ENCODE results near the gene LRP1.

Gene LRP1

DNA sequence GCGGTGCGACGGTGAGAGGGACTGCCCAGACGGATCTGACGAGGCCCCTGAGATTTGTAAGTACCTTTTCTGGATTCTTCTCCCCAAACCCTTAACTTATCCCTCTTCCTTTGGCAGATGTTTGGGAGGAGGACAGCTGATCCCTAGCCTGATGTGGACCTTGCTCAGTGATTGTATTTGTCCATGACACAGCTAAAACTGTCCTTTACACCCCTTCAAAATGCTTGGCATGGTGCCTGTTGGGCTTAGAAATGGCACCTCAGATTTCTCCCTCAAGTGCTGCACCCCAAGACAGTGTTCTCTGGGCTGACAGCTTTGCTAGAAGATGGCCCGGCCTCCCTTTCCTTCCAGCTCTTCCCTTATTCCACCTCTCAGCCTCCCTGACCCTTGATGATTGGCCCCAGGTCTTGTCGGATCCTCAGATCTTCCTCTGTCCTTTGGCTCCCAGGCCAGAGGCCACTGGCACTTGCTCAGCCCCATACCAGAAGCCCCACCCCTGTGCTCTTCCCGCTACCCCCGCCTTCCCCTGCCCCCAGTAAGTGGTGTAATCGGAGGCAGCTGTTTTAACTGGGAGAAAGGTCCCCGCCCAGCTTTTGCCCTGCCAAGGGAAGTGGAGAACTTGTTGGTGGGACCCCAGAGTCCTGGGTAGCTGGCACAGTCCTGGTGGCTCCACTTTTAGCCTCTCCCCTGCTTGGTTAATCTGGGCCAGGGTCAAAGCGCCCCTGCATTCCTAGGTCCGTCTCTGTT lies 10.4 kb downstream of the LRP1 start:
- DNase-seq = no peak

DNA sequence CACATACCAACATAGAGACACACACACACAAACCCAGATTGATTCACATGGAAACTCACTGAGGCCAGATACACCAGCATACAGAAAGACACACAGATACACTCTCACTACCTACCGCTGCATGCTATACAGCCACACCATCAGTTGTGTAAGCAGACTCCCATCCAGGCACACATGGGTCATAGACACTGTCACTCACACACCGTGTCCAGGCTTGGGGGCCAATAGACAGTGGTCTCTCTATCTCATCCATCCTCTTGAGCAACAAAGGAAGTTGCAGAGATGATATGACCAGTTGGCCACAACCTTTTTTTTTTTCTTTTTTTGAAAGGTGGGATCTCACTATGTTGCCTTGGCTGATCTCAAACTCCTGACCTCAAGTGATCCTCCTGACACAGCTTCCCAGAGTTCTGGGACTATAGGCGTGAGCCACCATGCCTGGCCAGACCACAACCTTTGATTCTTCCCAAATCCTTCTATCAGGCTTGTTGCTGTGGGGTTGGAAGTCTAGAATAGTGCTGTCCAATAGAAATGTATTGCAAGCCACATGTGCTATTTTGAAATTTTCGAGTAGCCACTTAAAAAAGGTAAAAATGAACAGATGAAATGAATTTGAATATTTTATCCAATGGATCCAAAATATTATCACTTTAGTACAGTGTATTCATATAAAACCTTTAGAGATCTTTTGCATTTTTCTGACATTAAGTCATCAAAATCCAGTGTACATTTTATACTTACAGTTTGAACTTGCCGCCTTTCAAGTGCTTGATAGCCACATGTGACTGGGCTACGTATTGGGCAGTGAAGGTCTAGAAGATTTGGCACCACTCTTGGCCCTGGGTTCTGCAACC lies 11.7 kb downstream of the LRP1 start:
- no peak for DNase-seq

- DNase-seq = no peak
These were observed 13.0 kb downstream of the LRP1 start for GRCh38 chr12:57141249-57141648.

DNA sequence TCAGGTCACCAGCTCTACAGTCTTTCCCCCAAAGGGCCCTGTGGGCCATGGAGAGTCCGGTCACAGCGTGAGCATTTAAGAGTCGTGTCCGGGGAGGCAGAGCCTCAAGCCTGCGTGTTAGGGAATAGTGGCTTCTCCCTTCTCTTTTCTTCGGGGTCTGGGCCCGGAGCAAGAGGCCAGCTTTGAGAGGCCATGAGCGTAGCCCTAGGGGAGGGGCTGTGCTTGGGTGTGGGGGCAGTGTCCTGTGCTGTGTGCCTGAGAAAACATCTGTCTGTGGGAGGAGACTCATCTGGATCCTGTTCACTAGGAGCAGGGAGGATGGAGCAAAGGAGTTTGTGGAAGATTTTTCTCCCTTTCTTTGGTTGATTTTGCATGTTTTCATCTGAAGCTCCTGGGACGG lies 13.8 kb downstream of the LRP1 start:
- DNase-seq = no peak

GRCh38 chr12:57142727-57143126 lies 14.4 kb downstream of the LRP1 start:
- no peak for DNase-seq

DNA sequence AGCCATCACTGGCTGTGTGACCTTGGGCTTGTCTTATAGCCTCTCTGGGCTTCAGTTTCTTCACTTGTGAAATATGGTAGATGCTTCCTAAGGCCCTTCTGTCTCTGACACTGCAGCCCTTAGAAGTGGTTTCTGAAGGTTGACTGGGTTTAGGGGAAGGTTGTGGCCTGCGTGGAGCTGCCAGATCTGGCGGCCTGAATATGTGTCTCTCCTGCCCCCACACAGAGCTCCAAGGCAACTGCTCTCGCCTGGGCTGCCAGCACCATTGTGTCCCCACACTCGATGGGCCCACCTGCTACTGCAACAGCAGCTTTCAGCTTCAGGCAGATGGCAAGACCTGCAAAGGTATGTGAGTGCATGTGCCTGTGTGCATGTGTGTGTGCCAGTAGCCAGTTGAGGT lies 15.2 kb downstream of the LRP1 start:
- DNase-seq = no peak

GRCh38 chr12:57145460-57146059 lies 17.3 kb downstream of the LRP1 start:
- no peak for DNase-seq

GRCh38 chr12:57146092-57146491 lies 17.8 kb downstream of the LRP1 start:
- no peak for DNase-seq

GRCh38 chr12:57146961-57147944 lies 19.0 kb downstream of the LRP1 start, which contains the start of gene LRP1-AS:
Gene LRP1-AS, minus strand, starts transcription at chr12:57147619.
- DNase-seq = no peak

GRCh38 chr12:57148469-57149244 lies 20.4 kb downstream of the LRP1 start:
- DNase-seq = no peak

DNA sequence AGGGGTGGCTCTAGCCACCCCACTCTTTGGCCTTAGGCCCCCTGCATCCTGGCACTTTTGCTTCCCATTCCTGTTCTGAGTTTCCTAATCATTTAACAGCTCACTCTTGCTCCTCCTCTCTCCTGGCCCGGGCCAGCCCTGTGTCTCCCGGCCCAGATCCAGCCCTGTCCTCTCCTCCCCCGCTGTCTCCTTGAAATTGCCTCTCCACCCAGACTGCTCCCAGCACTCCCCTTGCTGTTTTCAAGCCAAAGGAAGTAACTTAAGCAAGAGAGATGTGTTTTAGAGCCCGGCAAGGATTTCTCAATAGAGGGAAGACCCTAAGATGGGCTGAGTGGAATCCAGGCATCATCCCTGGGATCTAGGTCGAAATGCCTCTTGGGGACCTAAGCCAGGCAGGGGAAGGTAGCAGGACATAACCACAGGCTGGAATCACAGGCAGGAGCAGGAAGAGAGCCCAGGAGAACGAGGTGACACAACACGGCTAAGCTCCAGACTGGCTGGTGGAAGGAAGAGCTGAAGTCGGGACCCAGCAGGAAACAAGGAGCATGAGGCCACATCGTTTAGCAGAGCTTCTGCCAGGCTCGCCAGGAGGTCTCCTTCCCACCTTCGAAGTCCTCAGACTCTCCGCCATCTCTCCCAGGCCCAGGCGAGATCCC lies 21.1 kb downstream of the LRP1 start:
- DNase-seq = no peak

GRCh38 chr12:57150400-57151000 lies 22.2 kb downstream of the LRP1 start:
- no peak for DNase-seq

GRCh38 chr12:57151741-57152630 lies 23.7 kb downstream of the LRP1 start:
- no peak for DNase-seq

GRCh38 chr12:57152639-57153038 lies 24.4 kb downstream of the LRP1 start:
- DNase-seq = no peak

DNA sequence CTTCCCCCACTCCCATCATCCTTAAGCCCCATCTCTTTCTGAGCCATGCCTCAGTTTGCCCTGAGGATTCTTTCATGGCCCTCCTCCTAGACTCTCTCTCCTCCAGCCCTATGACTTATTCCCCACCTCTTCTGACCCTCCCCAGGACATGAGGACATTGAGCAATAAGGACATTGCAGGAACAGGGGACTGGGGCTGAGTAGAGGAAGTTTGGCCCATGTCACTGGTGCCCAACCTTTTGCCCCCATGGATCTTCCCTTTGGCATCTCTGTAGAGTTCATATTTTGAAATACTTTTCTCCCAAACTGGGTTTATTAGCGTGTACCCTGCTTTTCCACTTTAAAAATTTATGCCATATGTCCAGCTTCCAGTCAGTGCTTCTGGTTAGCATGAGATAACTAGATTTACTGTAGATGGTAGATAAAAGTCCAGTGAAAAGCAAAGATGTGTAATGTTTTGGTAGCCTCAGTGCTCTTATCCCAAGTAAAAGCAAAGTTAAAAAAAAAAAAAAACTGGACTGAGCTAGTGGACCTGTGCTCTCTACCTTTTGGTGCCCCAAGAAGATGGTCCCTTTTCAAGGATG lies 25.2 kb downstream of the LRP1 start:
- DNase-seq = no peak

- DNase-seq = no peak
These were observed 25.8 kb downstream of the LRP1 start for GRCh38 chr12:57154076-57154475.

DNA sequence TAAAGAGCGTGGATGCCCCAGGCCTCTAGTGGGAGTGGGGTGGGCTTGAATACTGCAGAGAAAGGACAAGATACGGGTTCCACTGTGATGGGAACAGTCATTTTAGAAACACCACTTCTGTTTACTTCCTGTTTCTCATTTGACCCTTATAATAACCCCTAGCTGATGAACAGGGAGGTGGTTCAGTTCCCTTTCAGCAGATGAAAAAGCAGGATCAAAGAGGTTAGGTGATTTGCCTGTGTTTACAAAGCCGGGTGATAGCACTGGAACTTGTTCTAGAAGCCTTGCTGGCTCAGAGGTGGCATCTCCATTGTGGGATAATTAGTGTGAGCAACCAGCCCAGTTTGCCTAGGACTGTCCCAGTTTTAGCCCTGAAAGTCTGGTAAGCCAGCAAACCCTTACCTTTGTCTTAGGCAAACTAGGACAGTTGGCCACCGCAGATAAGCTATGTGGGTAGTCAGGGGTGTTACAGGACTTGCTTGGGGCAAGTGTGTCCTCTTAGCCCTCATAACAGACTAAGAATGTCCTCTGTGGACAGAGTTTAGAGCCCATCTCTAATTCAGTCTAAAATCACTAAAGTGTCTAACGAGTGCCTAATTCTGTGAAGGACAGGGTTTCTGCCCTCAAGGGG lies 26.6 kb downstream of the LRP1 start:
- no peak for DNase-seq

DNA sequence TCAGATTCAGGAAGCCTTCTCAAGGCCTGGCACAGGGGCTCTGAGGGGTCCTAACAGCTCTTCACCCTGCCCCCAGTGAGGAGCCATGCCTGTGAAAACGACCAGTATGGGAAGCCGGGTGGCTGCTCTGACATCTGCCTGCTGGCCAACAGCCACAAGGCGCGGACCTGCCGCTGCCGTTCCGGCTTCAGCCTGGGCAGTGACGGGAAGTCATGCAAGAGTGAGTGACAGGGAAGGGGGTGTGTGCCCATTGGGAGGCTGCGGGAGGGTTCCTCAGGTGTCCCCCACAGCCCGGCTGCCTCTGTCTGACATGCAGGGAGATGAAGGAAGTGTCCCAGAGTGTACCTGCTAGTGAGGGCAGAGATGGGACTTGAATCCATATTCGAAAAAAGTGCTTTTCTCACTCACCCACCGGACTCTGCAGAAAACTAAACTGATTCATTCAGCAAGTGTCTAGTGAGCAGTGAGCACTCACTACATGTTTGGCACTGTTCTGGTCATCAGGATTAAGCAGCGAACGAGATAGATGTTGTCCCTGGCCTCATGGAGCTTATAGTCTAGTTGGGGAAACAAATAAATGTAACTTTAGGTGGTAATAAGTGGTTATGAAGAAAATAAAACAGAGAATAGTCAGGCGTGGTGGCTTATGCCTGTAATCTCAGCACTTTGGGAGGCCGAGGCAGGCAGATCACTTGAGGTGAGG lies 28.6 kb downstream of the LRP1 start:
- DNase-seq = no peak

Measured in stimulated activated CD4-positive, alpha-beta T cell treated with anti-CD3 and anti-CD28 coated beads, Interleukin-2, amount 100 ng/mL, for 24 hours (primary cell).